ENCODE data around the gene DOCK2.

The DOCK2 gene

GRCh38 chr5:170111088-170111785 lies 474.2 kb downstream of the DOCK2 start:
- Histone ChIP-seq H3K9ac (ENCODE audit: low read length in 2 of 2) (no peak overlapping the region), H3K4me1 (ENCODE audit: control insufficient read depth, insufficient read depth, low read length) (no peaks in the 10 kb centered on the region), H3K27ac (ENCODE audit: low read length) (no peak overlapping the region), H3K27me3 (ENCODE audit: control insufficient read depth in 1 of 2, insufficient read depth in 2 of 2, low read length in 2 of 2) (no peaks in the 10 kb centered on the region), H3K36me3 (ENCODE audit: control insufficient read depth in 2 of 2, insufficient read depth in 2 of 2, low read length in 2 of 2) (no peaks in the 10 kb centered on the region), H3K9me3 (ENCODE audit: control insufficient read depth in 2 of 2, low read length in 2 of 2) (peaks cover 2 to 3% of the 10 kb centered on the region in 2 donors), H3K4me3 (ENCODE audit: low read length in 2 of 2) (no peak overlapping the region)

GRCh38 chr5:170112876-170113521 lies 475.9 kb downstream of the DOCK2 start:
- Histone ChIP-seq H3K4me1 (ENCODE audit: control insufficient read depth, insufficient read depth, low read length) (no peaks in the 10 kb centered on the region), H3K27me3 (ENCODE audit: control insufficient read depth in 1 of 2, insufficient read depth in 2 of 2, low read length in 2 of 2) (no peaks in the 10 kb centered on the region), H3K36me3 (ENCODE audit: control insufficient read depth in 2 of 2, insufficient read depth in 2 of 2, low read length in 2 of 2) (no peaks in the 10 kb centered on the region), H3K9ac (ENCODE audit: low read length in 2 of 2) (no peak overlapping the region), H3K27ac (ENCODE audit: low read length) (no peak overlapping the region), H3K9me3 (ENCODE audit: control insufficient read depth in 2 of 2, low read length in 2 of 2) (peaks cover 2 to 3% of the 10 kb centered on the region in 2 donors), H3K4me3 (ENCODE audit: low read length in 2 of 2) (no peak overlapping the region)

- no peak overlapping the region for H3K27ac ChIP-seq (ENCODE audit: low read length)
- H3K27me3 ChIP-seq (ENCODE audit: control insufficient read depth in 1 of 2, insufficient read depth in 2 of 2, low read length in 2 of 2) = no peaks in the 10 kb centered on the region
- no peak overlapping the region for H3K9ac ChIP-seq (ENCODE audit: low read length in 2 of 2)
- H3K4me3 ChIP-seq (ENCODE audit: low read length in 2 of 2) = no peak overlapping the region
- no peaks in the 10 kb centered on the region for H3K36me3 ChIP-seq (ENCODE audit: control insufficient read depth in 2 of 2, insufficient read depth in 2 of 2, low read length in 2 of 2)
- H3K4me1 ChIP-seq (ENCODE audit: control insufficient read depth, insufficient read depth, low read length) = no peaks in the 10 kb centered on the region
- H3K9me3 ChIP-seq (ENCODE audit: control insufficient read depth in 2 of 2, low read length in 2 of 2) = peaks cover 2 to 3% of the 10 kb centered on the region in 2 donors
These were observed 476.4 kb downstream of the DOCK2 start for GRCh38 chr5:170113522-170113900.

GRCh38 chr5:170114271-170114670 lies 477.2 kb downstream of the DOCK2 start:
- H3K4me1 ChIP-seq (ENCODE audit: control insufficient read depth, insufficient read depth, low read length) = no peaks in the 10 kb centered on the region
- H3K27ac ChIP-seq (ENCODE audit: low read length) = no peak overlapping the region
- H3K9ac ChIP-seq (ENCODE audit: low read length in 2 of 2) = no peak overlapping the region
- no peaks in the 10 kb centered on the region for H3K27me3 ChIP-seq (ENCODE audit: control insufficient read depth in 1 of 2, insufficient read depth in 2 of 2, low read length in 2 of 2)
- H3K36me3 ChIP-seq (ENCODE audit: control insufficient read depth in 2 of 2, insufficient read depth in 2 of 2, low read length in 2 of 2) = no peaks in the 10 kb centered on the region
- no peak overlapping the region for H3K4me3 ChIP-seq (ENCODE audit: low read length in 2 of 2)
- H3K9me3 ChIP-seq (ENCODE audit: control insufficient read depth in 2 of 2, low read length in 2 of 2) = peaks cover 2 to 3% of the 10 kb centered on the region in 2 donors

GRCh38 chr5:170115925-170116324 lies 478.9 kb downstream of the DOCK2 start:
- Histone ChIP-seq H3K4me3 (ENCODE audit: low read length in 2 of 2) (no peak overlapping the region), H3K27me3 (ENCODE audit: control insufficient read depth in 1 of 2, insufficient read depth in 2 of 2, low read length in 2 of 2) (no peaks in the 10 kb centered on the region), H3K9me3 (ENCODE audit: control insufficient read depth in 2 of 2, low read length in 2 of 2) (peaks cover 2 to 3% of the 10 kb centered on the region in 2 donors), H3K36me3 (ENCODE audit: control insufficient read depth in 2 of 2, insufficient read depth in 2 of 2, low read length in 2 of 2) (no peaks in the 10 kb centered on the region), H3K4me1 (ENCODE audit: control insufficient read depth, insufficient read depth, low read length) (no peaks in the 10 kb centered on the region), H3K9ac (ENCODE audit: low read length in 2 of 2) (no peak overlapping the region), H3K27ac (ENCODE audit: low read length) (no peak overlapping the region)

GRCh38 chr5:170117736-170118135 lies 480.7 kb downstream of the DOCK2 start:
- no peaks in the 10 kb centered on the region for H3K27me3 ChIP-seq (ENCODE audit: control insufficient read depth in 1 of 2, insufficient read depth in 2 of 2, low read length in 2 of 2)
- H3K4me1 ChIP-seq (ENCODE audit: control insufficient read depth, insufficient read depth, low read length) = no peaks in the 10 kb centered on the region
- no peak overlapping the region for H3K4me3 ChIP-seq (ENCODE audit: low read length in 2 of 2)
- peaks cover 2 to 3% of the 10 kb centered on the region in 2 donors for H3K9me3 ChIP-seq (ENCODE audit: control insufficient read depth in 2 of 2, low read length in 2 of 2)
- H3K9ac ChIP-seq (ENCODE audit: low read length in 2 of 2) = no peak overlapping the region
- H3K27ac ChIP-seq (ENCODE audit: low read length) = no peak overlapping the region
- H3K36me3 ChIP-seq (ENCODE audit: control insufficient read depth in 2 of 2, insufficient read depth in 2 of 2, low read length in 2 of 2) = no peaks in the 10 kb centered on the region

GRCh38 chr5:170120576-170120975 lies 483.5 kb downstream of the DOCK2 start:
- no peak overlapping the region for H3K9ac ChIP-seq (ENCODE audit: low read length in 2 of 2)
- no peaks in the 10 kb centered on the region for H3K4me1 ChIP-seq (ENCODE audit: control insufficient read depth, insufficient read depth, low read length)
- no peak overlapping the region for H3K4me3 ChIP-seq (ENCODE audit: low read length in 2 of 2)
- peaks cover 0 to 3% of the 10 kb centered on the region in 2 donors for H3K9me3 ChIP-seq (ENCODE audit: control insufficient read depth in 2 of 2, low read length in 2 of 2)
- no peaks in the 10 kb centered on the region for H3K27me3 ChIP-seq (ENCODE audit: control insufficient read depth in 1 of 2, insufficient read depth in 2 of 2, low read length in 2 of 2)
- H3K36me3 ChIP-seq (ENCODE audit: control insufficient read depth in 2 of 2, insufficient read depth in 2 of 2, low read length in 2 of 2) = no peaks in the 10 kb centered on the region
- no peak overlapping the region for H3K27ac ChIP-seq (ENCODE audit: low read length)

- Histone ChIP-seq H3K9me3 (ENCODE audit: control insufficient read depth in 2 of 2, low read length in 2 of 2) (peaks cover 0 to 4% of the 10 kb centered on the region in 2 donors), H3K36me3 (ENCODE audit: control insufficient read depth in 2 of 2, insufficient read depth in 2 of 2, low read length in 2 of 2) (no peaks in the 10 kb centered on the region), H3K4me3 (ENCODE audit: low read length in 2 of 2) (no peak overlapping the region), H3K27me3 (ENCODE audit: control insufficient read depth in 1 of 2, insufficient read depth in 2 of 2, low read length in 2 of 2) (no peaks in the 10 kb centered on the region), H3K4me1 (ENCODE audit: control insufficient read depth, insufficient read depth, low read length) (no peaks in the 10 kb centered on the region), H3K27ac (ENCODE audit: low read length) (no peak overlapping the region), H3K9ac (ENCODE audit: low read length in 2 of 2) (no peak overlapping the region)
These were observed 484.2 kb downstream of the DOCK2 start for GRCh38 chr5:170121321-170121720.

- H3K4me3 ChIP-seq (ENCODE audit: low read length in 2 of 2) = no peak overlapping the region
- H3K27ac ChIP-seq (ENCODE audit: low read length) = no peak overlapping the region
- H3K4me1 ChIP-seq (ENCODE audit: control insufficient read depth, insufficient read depth, low read length) = no peaks in the 10 kb centered on the region
- H3K9me3 ChIP-seq (ENCODE audit: control insufficient read depth in 2 of 2, low read length in 2 of 2) = peaks cover 0 to 6% of the 10 kb centered on the region in 2 donors
- H3K27me3 ChIP-seq (ENCODE audit: control insufficient read depth in 1 of 2, insufficient read depth in 2 of 2, low read length in 2 of 2) = no peaks in the 10 kb centered on the region
- no peak overlapping the region for H3K9ac ChIP-seq (ENCODE audit: low read length in 2 of 2)
- H3K36me3 ChIP-seq (ENCODE audit: control insufficient read depth in 2 of 2, insufficient read depth in 2 of 2, low read length in 2 of 2) = no peaks in the 10 kb centered on the region
These were observed 489.0 kb downstream of the DOCK2 start for GRCh38 chr5:170126061-170126460.

- Histone ChIP-seq H3K9ac (ENCODE audit: low read length in 2 of 2) (no peak overlapping the region), H3K27me3 (ENCODE audit: control insufficient read depth in 1 of 2, insufficient read depth in 2 of 2, low read length in 2 of 2) (no peaks in the 10 kb centered on the region), H3K4me3 (ENCODE audit: low read length in 2 of 2) (no peak overlapping the region), H3K36me3 (ENCODE audit: control insufficient read depth in 2 of 2, insufficient read depth in 2 of 2, low read length in 2 of 2) (no peaks in the 10 kb centered on the region), H3K4me1 (ENCODE audit: control insufficient read depth, insufficient read depth, low read length) (no peaks in the 10 kb centered on the region), H3K27ac (ENCODE audit: low read length) (no peak overlapping the region), H3K9me3 (ENCODE audit: control insufficient read depth in 2 of 2, low read length in 2 of 2) (peaks cover under 1 to 8% of the 10 kb centered on the region in 2 donors)
These were observed 489.6 kb downstream of the DOCK2 start for GRCh38 chr5:170126626-170127025.

- H3K27me3 ChIP-seq (ENCODE audit: control insufficient read depth in 1 of 2, insufficient read depth in 2 of 2, low read length in 2 of 2) = no peaks in the 10 kb centered on the region
- no peak overlapping the region for H3K9ac ChIP-seq (ENCODE audit: low read length in 2 of 2)
- H3K4me3 ChIP-seq (ENCODE audit: low read length in 2 of 2) = no peak overlapping the region
- peaks cover 4 to 5% of the 10 kb centered on the region in 2 donors for H3K9me3 ChIP-seq (ENCODE audit: control insufficient read depth in 2 of 2, low read length in 2 of 2)
- H3K27ac ChIP-seq (ENCODE audit: low read length) = no peak overlapping the region
- no peaks in the 10 kb centered on the region for H3K36me3 ChIP-seq (ENCODE audit: control insufficient read depth in 2 of 2, insufficient read depth in 2 of 2, low read length in 2 of 2)
- no peaks in the 10 kb centered on the region for H3K4me1 ChIP-seq (ENCODE audit: control insufficient read depth, insufficient read depth, low read length)
These were observed 494.2 kb downstream of the DOCK2 start for GRCh38 chr5:170131235-170131634.

Data from stomach smooth muscle (tissue), 2 donors.